ENCODE data around the gene SERPINI2. TPM values are rescaled to one million over a fixed set of nuclear protein-coding genes. Genes with fewer than 3 reads are reported as not detected.

Gene SERPINI2, protein sequence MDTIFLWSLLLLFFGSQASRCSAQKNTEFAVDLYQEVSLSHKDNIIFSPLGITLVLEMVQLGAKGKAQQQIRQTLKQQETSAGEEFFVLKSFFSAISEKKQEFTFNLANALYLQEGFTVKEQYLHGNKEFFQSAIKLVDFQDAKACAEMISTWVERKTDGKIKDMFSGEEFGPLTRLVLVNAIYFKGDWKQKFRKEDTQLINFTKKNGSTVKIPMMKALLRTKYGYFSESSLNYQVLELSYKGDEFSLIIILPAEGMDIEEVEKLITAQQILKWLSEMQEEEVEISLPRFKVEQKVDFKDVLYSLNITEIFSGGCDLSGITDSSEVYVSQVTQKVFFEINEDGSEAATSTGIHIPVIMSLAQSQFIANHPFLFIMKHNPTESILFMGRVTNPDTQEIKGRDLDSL
- not detected in 2 replicates for total RNA-seq

DNA sequence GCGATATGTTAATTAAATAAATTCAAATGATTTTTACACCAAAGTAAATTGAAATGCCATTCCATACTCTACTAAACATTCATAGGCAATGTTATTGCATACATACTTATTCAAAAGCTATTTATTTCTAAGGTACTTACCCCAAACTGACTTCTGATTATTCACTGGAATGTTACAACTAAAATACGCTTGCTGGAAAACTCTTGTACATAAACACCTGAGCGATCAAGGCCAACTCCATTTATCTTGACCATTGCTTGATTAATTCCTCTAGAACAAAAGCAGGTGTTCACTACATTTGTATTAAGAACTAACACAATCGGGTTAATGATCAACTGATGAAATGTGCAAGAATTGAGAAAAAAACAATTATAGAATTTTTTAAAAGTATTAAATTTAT lies at the start of gene SERPINI2:
TSS of gene SERPINI2 (minus strand) at position 180 of the 400 bp plus-strand sequence. CDS start 2,208 bp downstream, outside the sequence.

Other genes with a start within 250 kb of the SERPINI2 start
- gene ZBBX, start 93.7 kb downstream of the SERPINI2 start, total RNA-seq: 0.25 TPM in 1 of 2 replicates, not detected in the other
- not detected in 2 replicates for gene WDR49, start 179.9 kb upstream of the SERPINI2 start, total RNA-seq

Data from mesangial cell (primary cell).